Upper lobe of right lung (tissue), 1 donor: Measurements from ENCODE around the gene LGR5. TPM values are rescaled to one million over a fixed set of nuclear protein-coding genes. Genes with fewer than 3 reads are reported as not detected.
"Not testable (repeated sequence)": the region's sequence is repeated elsewhere in the genome, so short reads cannot be mapped to it uniquely, and the experiment has no call there.

ENCODE experiments used
- ATAC-seq: fragments of 200-7000 bp; cut with Tn5 transposase; one replicate; pipeline ENCODE4 v1.9.1; 2020; ENCODE audit warnings: mild to moderate bottlenecking, moderate library complexity
- DNase-seq: peaks from one replicate; pipeline ENCODE4 v3.0.0-alpha.2; 2020
- H3K27ac ChIP-seq: fragments of 200-600 bp; one replicate; pipeline ENCODE4 v1.8.0; 2022
- H3K27me3 ChIP-seq: fragments of 200-600 bp; one replicate; pipeline ENCODE4 v1.8.0; 2022; ENCODE audit warnings: mild to moderate bottlenecking
- H3K36me3 ChIP-seq: fragments of 200-600 bp; one replicate; pipeline ENCODE4 v1.8.0; 2022
- H3K4me1 ChIP-seq: fragments of 200-600 bp; one replicate; pipeline ENCODE4 v1.8.0; 2022
- H3K4me3 ChIP-seq: fragments of 200-600 bp; one replicate; pipeline ENCODE4 v1.8.0; 2022; ENCODE audit warnings: mild to moderate bottlenecking
- H3K9me3 ChIP-seq: fragments of 200-600 bp; one replicate; pipeline ENCODE4 v1.8.0; 2022
- CTCF ChIP-seq: fragments of 200-600 bp; IDR thresholded peaks from one replicate; pipeline ENCODE4 v1.8.0; 2022; ENCODE audit warnings: antibody characterized with exemption
- intact Hi-C: fragments of 100-400 bp; cut with DNase I; formaldehyde crosslinking; loops from one replicate; pipeline ENCODE4 v1.11.0; 2022
- total RNA-seq: library from RNA; stranded (reverse); fragmentation: NEBNext Ultra II Directional; extraction: Animal tissue kit (Norgen Biotek cat#: 25700); gene quantifications from one replicate; pipeline ENCODE4 v1.2.1, GENCODE V29; 2021
- donor health status: DM: no; HTN: yes; CAD: no; lungs with severe emphysema.

LGR5 gene
- total RNA-seq, 1 donor from 2014 or later = 0.35 TPM

GRCh38 chr12:71476513-71476912 is 36.9 kb downstream of the LGR5 start:
- ATAC-seq = no peak

GRCh38 chr12:71477609-71478008 is 38.0 kb downstream of the LGR5 start:
- Histone ChIP-seq H3K9me3 (no peaks in the 10 kb centered on the region), H3K27me3 (no peaks in the 10 kb centered on the region), H3K4me1 (no peaks in the 10 kb centered on the region), H3K36me3 (no peaks in the 10 kb centered on the region), H3K27ac (no peak overlapping the region), H3K4me3 (no peak overlapping the region)
- TF ChIP-seq CTCF = no peak
- ATAC-seq = no peak
- intact Hi-C loops = no loop called here
- no peak for DNase-seq

More at GRCh38 chr12:71476513-71476912, 36.9 kb downstream of the LGR5 start:
- Histone ChIP-seq H3K27me3 (no peaks in the 10 kb centered on the region), H3K4me3 (no peak overlapping the region), H3K9me3 (no peaks in the 10 kb centered on the region), H3K27ac (no peak overlapping the region), H3K4me1 (no peaks in the 10 kb centered on the region), H3K36me3 (no peaks in the 10 kb centered on the region)
- TF ChIP-seq CTCF = no peak
- intact Hi-C loops = no loop called here
- DNase-seq = no peak

GRCh38 chr12:71478270-71478669 is 38.7 kb downstream of the LGR5 start:
- no peak overlapping the region for H3K27ac ChIP-seq
- H3K9me3 ChIP-seq = no peaks in the 10 kb centered on the region
- no peaks in the 10 kb centered on the region for H3K4me1 ChIP-seq
- ATAC-seq (no peak), DNase-seq (no peak)
- no peak for TF ChIP-seq CTCF
- H3K27me3 ChIP-seq = no peaks in the 10 kb centered on the region
- intact Hi-C loops = no loop called here
- no peak overlapping the region for H3K4me3 ChIP-seq
- H3K36me3 ChIP-seq = no peaks in the 10 kb centered on the region

GRCh38 chr12:71484272-71484905 is 44.8 kb downstream of the LGR5 start:
- TF ChIP-seq CTCF = no peak
- DNase-seq (no peak), ATAC-seq (no peak)
- no peaks in the 10 kb centered on the region for H3K27me3 ChIP-seq
- H3K36me3 ChIP-seq = no peaks in the 10 kb centered on the region
- no peak overlapping the region for H3K27ac ChIP-seq
- H3K4me3 ChIP-seq = no peak overlapping the region
- intact Hi-C loops = no loop called here
- no peaks in the 10 kb centered on the region for H3K9me3 ChIP-seq
- no peaks in the 10 kb centered on the region for H3K4me1 ChIP-seq

- H3K27ac ChIP-seq, H3K36me3 ChIP-seq, DNase-seq, H3K9me3 ChIP-seq, H3K4me3 ChIP-seq, ATAC-seq, intact Hi-C loops, H3K4me1 ChIP-seq, H3K27me3 ChIP-seq: not testable (repeated sequence)
Measured at GRCh38 chr12:71490844-71491243, 51.2 kb downstream of the LGR5 start.

GRCh38 chr12:71492604-71493003 is 53.0 kb downstream of the LGR5 start:
- Histone ChIP-seq H3K4me3 (no peak overlapping the region), H3K27me3 (no peaks in the 10 kb centered on the region), H3K4me1 (no peaks in the 10 kb centered on the region), H3K27ac (no peak overlapping the region), H3K9me3 (no peaks in the 10 kb centered on the region), H3K36me3 (no peaks in the 10 kb centered on the region)
- intact Hi-C loops = no loop called here
- DNase-seq (no peak), ATAC-seq (no peak)
- no peak for TF ChIP-seq CTCF
